Activated CD8-positive, alpha-beta T cell treated with anti-CD3 and anti-CD28 coated beads for 36 hours (primary cell): Measurements from ENCODE around the gene SYNPO2L. TPM values are rescaled to one million over a fixed set of nuclear protein-coding genes. Genes with fewer than 3 reads are reported as not detected.
"Not testable (repeated sequence)": the region's sequence is repeated elsewhere in the genome, so short reads cannot be mapped to it uniquely, and the experiment has no call there.

Experiments
- ATAC-seq: fragments of 200-7000 bp; cut with Tn5 transposase; one replicate; pipeline ENCODE4 v1.10.0; 2021; ENCODE audit warnings: mild to moderate bottlenecking, moderate library complexity
- CTCF ChIA-PET: fragments of 350-600 bp; sonication (Branson Sonifier 250); formaldehyde crosslinking; loops from one replicate; lab custom pipeline; 2021; ENCODE audit warnings: antibody characterized with exemption; lab: Charles Lee
- POLR2A ChIA-PET: fragments of 350-600 bp; sonication (Branson Sonifier 250); formaldehyde crosslinking; loops from one replicate; lab custom pipeline; 2021; ENCODE audit warnings: antibody characterized with exemption; lab: Charles Lee
- DNase-seq: peaks from one replicate; pipeline ENCODE4 v3.0.0-alpha.2; 2020
- H3K27ac Mint-ChIP-seq: one replicate; pipeline ENCODE4 v1.8.0; 2021; ENCODE audit warnings: mild to moderate bottlenecking, mixed read lengths
- H3K27me3 Mint-ChIP-seq: one replicate; pipeline ENCODE4 v1.8.0; 2021; ENCODE audit warnings: mixed read lengths
- H3K36me3 Mint-ChIP-seq: one replicate; pipeline ENCODE4 v1.8.0; 2021; ENCODE audit warnings: low read depth, mixed read lengths
- H3K4me1 Mint-ChIP-seq: one replicate; pipeline ENCODE4 v1.8.0; 2021; ENCODE audit warnings: low read depth, mixed read lengths
- H3K4me3 Mint-ChIP-seq: one replicate; pipeline ENCODE4 v1.8.0; 2021; ENCODE audit warnings: mild to moderate bottlenecking, moderate library complexity, mixed read lengths
- H3K9me3 Mint-ChIP-seq: one replicate; pipeline ENCODE4 v1.8.0; 2021; ENCODE audit warnings: mixed read lengths
- intact Hi-C: fragments of 100-400 bp; cut with micrococcal nuclease; formaldehyde crosslinking; loops from one replicate; pipeline ENCODE4 v1.10.0; 2022
- total RNA-seq, 2 experiments: library from RNA; stranded (reverse); gene quantifications; one replicate each; pipeline ENCODE4 v1.2.3, GENCODE V29; 2021
- TF ChIP-seq, protein P1 (sequence below): fragments of 200-600 bp; IDR thresholded peaks from one replicate; pipeline ENCODE4 v1.8.0; 2022; ENCODE audit warnings: antibody characterized with exemption, mild to moderate bottlenecking

SYNPO2L gene
- total RNA-seq, 2 experiments from 2014 or later: not detected

DNA sequence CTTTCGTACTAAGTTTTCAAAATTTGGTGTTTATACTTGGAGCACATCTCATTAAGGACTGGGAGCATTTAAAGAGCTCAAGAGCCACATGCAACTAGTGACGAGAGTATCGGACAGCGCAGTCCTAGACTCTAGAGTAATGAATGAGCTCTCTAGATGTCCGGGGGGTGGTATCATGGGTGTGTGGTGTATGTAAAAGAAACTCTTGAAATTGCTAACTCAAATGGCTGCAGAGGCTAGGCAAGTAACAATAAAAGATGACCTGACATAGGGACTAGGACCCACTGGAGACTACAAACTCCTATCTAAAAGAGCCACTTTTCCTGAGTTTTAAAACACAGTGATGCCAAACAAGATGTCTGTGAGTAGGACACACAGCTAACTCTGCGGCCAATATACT lies 28.5 kb downstream of the SYNPO2L start:
- Mint-ChIP-seq H3K4me1 (peaks cover 16% of the 10 kb centered on the region), H3K4me3 (peak overlapping the region; percentile 93), H3K36me3 (peaks cover 5% of the 10 kb centered on the region), H3K27me3 (no peaks in the 10 kb centered on the region), H3K9me3 (no peaks in the 10 kb centered on the region), H3K27ac (peak overlapping the region; percentile 30)
- intact Hi-C loops: no loop called here
- DNase-seq: no peak
- ATAC-seq: no peak
- TF ChIP-seq, protein P1, sequence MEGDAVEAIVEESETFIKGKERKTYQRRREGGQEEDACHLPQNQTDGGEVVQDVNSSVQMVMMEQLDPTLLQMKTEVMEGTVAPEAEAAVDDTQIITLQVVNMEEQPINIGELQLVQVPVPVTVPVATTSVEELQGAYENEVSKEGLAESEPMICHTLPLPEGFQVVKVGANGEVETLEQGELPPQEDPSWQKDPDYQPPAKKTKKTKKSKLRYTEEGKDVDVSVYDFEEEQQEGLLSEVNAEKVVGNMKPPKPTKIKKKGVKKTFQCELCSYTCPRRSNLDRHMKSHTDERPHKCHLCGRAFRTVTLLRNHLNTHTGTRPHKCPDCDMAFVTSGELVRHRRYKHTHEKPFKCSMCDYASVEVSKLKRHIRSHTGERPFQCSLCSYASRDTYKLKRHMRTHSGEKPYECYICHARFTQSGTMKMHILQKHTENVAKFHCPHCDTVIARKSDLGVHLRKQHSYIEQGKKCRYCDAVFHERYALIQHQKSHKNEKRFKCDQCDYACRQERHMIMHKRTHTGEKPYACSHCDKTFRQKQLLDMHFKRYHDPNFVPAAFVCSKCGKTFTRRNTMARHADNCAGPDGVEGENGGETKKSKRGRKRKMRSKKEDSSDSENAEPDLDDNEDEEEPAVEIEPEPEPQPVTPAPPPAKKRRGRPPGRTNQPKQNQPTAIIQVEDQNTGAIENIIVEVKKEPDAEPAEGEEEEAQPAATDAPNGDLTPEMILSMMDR: no peak
- CTCF ChIA-PET: interaction anchor here (0.9 to 3.2 kb wide), 4 partner anchors 17 to 97 kb away, joined by 3 to 17 read pairs (median 6); no protein-coding TSS in a partner anchor
- POLR2A ChIA-PET: interaction anchor here (0.6 to 1.3 kb wide), 3 partner anchors 130 to 375 kb away, joined by 3 to 5 read pairs (median 3); partner anchors contain the start of gene MRPS16

DNA sequence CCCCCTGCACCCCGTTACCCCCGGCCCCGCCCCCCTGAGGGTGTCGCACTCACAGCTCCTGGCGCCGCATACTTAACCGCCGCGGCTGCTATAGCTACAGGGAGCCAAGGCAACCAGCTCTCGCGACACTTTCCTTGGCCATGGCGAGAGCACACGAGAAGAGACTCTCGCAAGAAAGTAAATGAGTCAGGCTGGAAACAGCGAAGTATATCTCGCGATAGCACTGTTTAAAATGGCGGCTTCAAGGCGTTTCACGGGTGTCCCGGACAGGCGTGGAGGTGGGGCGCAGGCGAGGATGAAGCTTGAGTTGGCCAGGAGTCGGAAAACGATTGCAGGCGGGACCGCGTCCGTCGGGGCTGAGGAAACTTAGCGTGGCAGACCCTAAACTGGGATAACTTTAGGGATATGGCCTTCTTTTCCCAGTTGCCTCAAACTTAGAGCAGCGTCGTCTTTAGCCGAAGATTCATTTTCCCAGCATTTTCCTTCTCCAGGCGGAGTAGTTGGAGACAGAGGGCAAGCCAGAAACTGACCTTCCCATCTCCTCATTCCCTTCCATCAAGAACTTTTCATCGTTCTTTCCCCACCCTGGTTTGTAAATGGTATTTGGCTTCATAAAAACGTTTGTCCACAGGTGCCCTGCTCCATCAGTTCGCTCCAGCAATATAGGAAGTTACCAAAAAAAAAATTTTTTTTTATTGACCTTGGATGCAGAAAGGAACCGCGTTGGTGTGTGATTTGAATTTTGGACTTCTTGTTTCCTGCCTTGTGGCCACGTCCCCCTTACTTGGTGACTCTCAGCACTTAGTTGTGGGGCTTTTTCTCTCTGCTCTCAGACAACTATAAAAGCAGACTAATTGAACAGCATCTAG lies 29.7 kb downstream of the SYNPO2L start:
- POLR2A ChIA-PET: interaction anchor here (0.6 to 1.2 kb wide), 5 partner anchors 13 to 419 kb away, joined by 3 read pairs; partner anchors contain the start of genes DNAJC9 and USP54
- Mint-ChIP-seq H3K36me3 (peaks cover 5% of the 10 kb centered on the region), H3K27me3 (no peaks in the 10 kb centered on the region), H3K4me1 (peaks cover 16% of the 10 kb centered on the region), H3K4me3 (peak overlapping the region; percentile 93), H3K27ac (peak overlapping the region; percentile 98), H3K9me3 (no peaks in the 10 kb centered on the region)
- intact Hi-C loops: no loop called here
- TF ChIP-seq, protein P1: no peak
- ATAC-seq (peak; percentile 98), DNase-seq (peak; percentile 98)
- CTCF ChIA-PET: interaction anchor here (0.7 to 3.2 kb wide), 5 partner anchors 10 to 97 kb away, joined by 3 to 17 read pairs (median 8); no protein-coding TSS in a partner anchor

DNA sequence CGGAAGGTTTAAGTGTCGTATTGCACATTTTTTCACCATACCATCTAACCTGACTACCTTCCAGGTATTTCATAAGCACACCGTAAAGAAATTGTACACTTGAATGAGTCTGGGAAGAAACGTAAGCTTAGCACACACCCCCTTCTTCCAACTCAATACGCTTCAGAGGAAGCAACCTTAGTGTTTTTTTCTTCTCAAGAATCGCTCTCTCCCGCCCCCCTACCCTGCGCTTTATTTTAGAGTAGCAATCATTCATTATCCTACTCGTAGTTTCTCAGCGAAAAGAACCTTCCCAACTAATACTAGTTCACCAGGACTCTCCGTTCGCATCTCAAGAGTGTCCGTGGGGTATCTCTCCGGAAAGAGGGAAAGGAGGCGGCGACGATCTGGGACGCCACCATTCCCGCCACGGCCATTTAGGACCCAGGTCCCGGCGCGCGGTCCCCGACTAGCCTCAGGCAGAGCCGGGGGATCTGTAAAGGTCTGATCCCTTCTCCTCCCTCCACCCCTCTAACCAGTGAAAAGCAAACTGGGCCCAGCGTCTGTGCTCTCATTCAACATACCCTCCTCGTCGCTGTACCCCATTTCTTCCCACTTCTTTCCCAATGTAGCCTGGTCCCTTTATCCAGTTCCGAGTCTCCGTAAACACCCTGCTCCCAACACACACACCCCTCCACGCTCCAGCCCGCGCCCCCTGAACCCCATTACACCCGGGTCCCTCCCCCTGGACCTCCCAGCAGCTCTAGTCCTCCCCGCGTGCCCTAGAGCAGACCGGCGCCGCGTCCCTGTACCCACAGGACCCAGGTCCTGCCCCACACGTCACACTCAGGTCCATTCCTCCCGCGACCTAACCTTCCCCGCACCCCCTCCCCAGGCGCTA lies 30.6 kb downstream of the SYNPO2L start:
- Mint-ChIP-seq H3K27me3 (no peaks in the 10 kb centered on the region), H3K9me3 (no peaks in the 10 kb centered on the region), H3K4me3 (peak overlapping the region; percentile 93), H3K36me3 (peaks cover 5% of the 10 kb centered on the region), H3K4me1 (peaks cover 16% of the 10 kb centered on the region), H3K27ac (peak overlapping the region; percentile 66)
- intact Hi-C loops: no loop called here
- POLR2A ChIA-PET: interaction anchor here (0.7 to 1.2 kb wide), 4 partner anchors 16 to 418 kb away, joined by 3 to 4 read pairs (median 3); partner anchors contain the start of gene DNAJC9
- CTCF ChIA-PET: interaction anchor here (0.7 to 1.6 kb wide), 4 partner anchors 9 to 99 kb away, joined by 3 to 8 read pairs (median 3); no protein-coding TSS in a partner anchor
- DNase-seq (peak; percentile 21), ATAC-seq (peak; percentile 64)
- TF ChIP-seq, protein P1: no peak

DNA sequence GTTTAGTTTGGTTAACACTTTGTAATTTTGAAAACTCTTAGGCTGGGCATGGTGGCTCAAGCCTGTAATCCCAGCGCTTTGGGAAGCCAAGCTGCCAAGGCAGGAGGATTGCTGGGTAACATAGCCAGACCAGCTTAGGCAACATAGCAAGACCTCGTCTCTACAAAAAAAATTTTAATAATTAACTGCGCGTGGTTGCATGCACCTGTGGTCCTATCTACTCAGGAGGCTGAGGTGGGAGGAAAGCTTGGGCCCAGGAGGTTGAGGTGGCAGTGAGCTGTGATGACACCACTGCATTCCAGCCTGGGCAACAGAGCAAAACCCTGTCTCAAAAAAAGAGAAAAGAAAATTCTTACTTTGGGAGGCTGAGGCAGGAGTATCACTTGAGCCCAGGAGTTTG lies 32.8 kb downstream of the SYNPO2L start:
- Mint-ChIP-seq H3K36me3 (peaks cover 5% of the 10 kb centered on the region), H3K4me3 (no peak overlapping the region), H3K4me1 (peaks cover 16% of the 10 kb centered on the region), H3K27ac (no peak overlapping the region), H3K27me3 (no peaks in the 10 kb centered on the region), H3K9me3 (no peaks in the 10 kb centered on the region)
- TF ChIP-seq, protein P1: no peak
- intact Hi-C loops: no loop called here
- DNase-seq (no peak), ATAC-seq (no peak)
- ChIA-PET POLR2A (no interaction called here), CTCF (interaction anchor here (1.5 to 1.8 kb wide), 2 partner anchors 20 to 22 kb away, joined by 5 to 6 read pairs; no protein-coding TSS in a partner anchor)

DNA sequence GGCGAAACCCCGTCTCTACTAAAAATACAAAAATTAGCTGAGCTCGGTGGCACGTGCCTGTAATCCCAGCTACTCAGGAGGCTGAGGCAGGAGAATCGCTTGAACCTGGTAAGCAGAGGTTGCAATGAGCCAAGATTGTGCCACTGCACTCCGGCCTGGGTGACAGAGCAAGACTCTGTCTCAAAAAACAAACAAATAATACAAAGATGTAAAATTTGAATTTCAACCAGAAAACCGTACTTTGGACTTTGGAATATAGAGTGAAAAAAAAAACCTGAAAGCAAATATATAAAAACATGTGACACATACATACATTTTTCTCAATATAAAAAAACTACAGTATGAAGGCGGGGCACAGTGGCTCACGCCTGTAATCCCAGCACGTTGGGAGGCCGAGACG lies 34.9 kb downstream of the SYNPO2L start:
- ATAC-seq, H3K27me3 Mint-ChIP-seq, H3K4me3 Mint-ChIP-seq, intact Hi-C loops, H3K36me3 Mint-ChIP-seq, DNase-seq, H3K9me3 Mint-ChIP-seq, H3K27ac Mint-ChIP-seq, POLR2A ChIA-PET, H3K4me1 Mint-ChIP-seq: not testable (repeated sequence)
- CTCF ChIA-PET: interaction anchor here (1.0 kb wide), 1 partner anchor 91 kb away, joined by 3 read pairs; no protein-coding TSS in a partner anchor

DNA sequence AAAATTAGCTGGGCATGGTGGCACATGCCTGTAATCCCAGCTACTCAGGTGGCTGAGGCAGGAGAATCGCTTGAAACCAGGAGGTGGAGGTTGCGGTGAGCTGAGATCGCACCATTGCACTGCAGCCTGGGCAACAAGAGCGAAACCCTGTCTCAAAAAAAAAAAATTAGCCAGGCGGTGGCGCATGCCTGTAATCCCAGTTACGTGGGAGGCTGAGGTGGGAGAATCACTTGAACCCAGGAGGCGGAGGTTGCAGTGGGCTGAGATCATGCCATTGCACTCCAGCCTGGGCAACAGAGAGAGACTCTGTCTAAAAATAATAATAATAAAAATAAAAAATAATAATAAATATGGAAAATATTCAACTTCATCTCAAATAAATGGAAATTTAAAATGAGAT lies 38.7 kb downstream of the SYNPO2L start:
- ATAC-seq, H3K27me3 Mint-ChIP-seq, H3K9me3 Mint-ChIP-seq, H3K4me3 Mint-ChIP-seq, H3K36me3 Mint-ChIP-seq, POLR2A ChIA-PET, H3K4me1 Mint-ChIP-seq, H3K27ac Mint-ChIP-seq, intact Hi-C loops, DNase-seq: not testable (repeated sequence)
- CTCF ChIA-PET: interaction anchor here (1.3 kb wide), 1 partner anchor 26 kb away, joined by 3 read pairs; no protein-coding TSS in a partner anchor
